KG1 (cell line): ENCODE measurements around the gene KRT32.
"Not testable (repeated sequence)": the region's sequence is repeated elsewhere in the genome, so short reads cannot be mapped to it uniquely, and the experiment has no call there.

Experiments
- DNase-seq: peaks from one replicate; lab custom pipeline; 2025; lab: John Stamatoyannopoulos, UW

Gene KRT32

GRCh38 chr17:41428591-41429291 is 38.4 kb downstream of the KRT32 start:
- DNase-seq, result no peak

DNA sequence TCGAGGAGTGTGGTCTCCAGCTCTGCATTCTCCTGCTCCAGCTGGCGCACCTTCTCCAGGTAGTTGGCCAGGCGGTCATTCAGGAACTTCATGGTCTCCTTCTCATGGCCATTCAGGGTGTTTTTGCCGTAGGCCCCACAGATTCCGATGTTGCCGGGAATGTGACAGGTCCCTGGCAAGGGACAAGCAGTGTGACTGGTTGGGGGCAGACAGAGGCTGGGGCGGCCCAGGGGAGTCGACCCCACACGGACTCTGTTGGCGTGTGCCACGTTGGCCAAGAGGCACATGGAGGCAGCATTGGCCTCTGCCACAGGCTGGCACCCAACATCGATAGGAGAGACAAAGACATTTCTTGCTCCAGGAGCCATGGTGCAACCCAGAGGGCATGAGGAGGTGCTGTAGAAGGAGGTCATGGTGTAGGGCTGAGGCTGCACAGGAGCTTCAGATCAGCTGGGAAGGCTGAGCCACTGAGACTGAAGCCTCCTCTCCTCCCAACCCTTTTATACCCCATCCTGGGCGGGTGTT is 43.0 kb downstream of the KRT32 start, which contains the start of gene KRT37:
Gene KRT37 (minus strand): TSS at position 475 of the 525 bp plus-strand sequence. CDS start 62 bp downstream, at position 413.
- no peak for DNase-seq

DNA sequence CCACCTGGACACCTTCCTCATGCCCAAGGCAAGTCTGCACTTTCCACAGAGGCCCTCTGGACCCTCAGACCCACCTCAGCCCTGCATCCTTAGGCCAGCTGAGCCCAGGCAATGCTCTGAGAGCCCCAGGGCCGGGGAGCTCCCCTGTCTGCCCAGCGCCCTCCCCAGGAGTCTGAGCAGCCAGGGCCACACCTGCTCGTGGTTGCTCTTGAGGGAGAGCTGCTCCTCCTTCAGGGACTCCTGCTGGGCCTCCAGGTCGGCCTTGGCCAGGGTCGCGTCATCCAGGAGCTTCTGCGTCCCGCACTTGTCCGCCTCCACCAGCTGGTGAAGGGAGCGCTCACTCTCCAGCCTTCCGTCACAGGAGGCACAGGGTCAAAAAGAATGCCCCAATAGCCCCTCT is 44.6 kb downstream of the KRT32 start:
- not testable (repeated sequence) for DNase-seq

DNA sequence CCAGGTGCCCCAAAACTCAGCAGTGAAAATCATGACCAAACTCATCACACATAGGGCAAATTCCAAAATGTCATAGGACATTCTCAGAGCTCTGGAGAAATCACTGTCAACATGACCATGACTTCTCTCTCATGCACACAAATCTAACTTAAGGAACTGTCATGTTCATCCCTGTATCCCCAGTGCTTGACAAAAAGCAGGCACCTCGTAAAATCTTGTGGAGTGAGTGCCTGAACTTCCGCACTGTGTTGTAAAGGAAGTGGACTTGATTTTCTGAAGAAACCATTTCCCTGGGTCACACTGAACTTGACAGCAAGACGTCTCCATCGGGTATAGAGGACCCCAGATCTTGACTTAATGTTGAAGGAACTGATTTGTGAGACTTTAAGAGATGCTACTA is 45.6 kb downstream of the KRT32 start:
- DNase-seq, result no peak

DNA sequence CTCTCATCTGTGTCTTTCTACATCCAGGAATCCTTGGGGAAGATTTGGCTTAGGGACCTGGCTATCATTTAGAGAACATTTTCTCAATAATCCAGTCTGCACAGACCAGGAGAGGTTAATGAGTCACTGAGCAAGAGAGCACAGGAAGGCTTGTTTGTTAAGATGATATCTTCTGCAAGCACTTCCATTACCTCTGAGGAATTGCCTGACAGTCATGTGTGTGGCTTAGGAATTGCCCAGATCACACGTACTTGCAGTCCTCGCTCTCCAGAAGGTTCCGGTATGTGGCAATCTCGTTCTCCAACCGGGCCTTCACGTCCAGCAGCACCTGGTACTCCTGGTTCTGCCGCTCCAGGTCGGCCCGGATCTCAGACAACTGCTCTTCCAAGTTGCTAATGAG is 46.1 kb downstream of the KRT32 start:
- DNase-seq, result no peak

GRCh38 chr17:41420134-41420533 is 47.1 kb downstream of the KRT32 start:
- no peak for DNase-seq

GRCh38 chr17:41419716-41420115 is 47.5 kb downstream of the KRT32 start:
- DNase-seq, result no peak

DNA sequence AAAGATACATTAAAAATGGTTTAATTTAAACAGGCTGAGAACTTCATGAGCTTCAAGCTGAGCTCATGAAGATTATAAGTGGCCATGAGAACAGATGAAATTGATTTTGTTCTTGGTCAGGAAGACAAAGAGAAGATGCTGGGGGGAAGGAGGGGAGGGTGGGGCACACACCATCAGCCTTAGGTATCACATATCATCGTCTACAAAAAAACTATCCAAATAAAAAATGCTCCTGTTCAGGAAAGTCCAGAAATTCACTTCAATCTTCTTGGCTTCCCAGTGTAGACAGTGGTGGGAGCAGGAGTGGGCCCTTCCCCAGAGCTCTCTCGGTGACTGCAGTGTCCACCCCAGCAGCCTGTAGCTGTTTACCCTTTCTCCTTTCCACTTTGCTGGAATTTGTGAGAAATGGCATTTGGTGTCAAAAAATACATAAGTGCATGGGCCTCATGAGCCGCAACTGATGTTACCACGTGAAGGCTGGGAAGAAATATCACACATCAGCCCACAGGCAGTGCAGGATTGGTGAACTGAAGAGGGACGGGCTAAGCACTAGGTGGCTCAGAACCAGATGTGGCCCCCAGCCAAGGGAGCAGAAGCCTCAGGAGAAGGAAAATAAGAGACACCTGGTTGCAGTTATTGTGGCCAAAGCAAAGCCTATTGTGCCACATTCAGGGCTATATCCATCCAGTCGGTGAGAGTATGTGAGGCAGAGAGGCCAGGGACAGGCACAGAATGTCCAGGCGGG is 48.9 kb downstream of the KRT32 start:
- no peak for DNase-seq

- DNase-seq, result no peak
Observed at GRCh38 chr17:41417576-41418015, 49.6 kb downstream of the KRT32 start.

- DNase-seq, result no peak
Observed at GRCh38 chr17:41417127-41417526, 50.1 kb downstream of the KRT32 start.

- no peak for DNase-seq
Observed at GRCh38 chr17:41416479-41416878, 50.7 kb downstream of the KRT32 start.

DNA sequence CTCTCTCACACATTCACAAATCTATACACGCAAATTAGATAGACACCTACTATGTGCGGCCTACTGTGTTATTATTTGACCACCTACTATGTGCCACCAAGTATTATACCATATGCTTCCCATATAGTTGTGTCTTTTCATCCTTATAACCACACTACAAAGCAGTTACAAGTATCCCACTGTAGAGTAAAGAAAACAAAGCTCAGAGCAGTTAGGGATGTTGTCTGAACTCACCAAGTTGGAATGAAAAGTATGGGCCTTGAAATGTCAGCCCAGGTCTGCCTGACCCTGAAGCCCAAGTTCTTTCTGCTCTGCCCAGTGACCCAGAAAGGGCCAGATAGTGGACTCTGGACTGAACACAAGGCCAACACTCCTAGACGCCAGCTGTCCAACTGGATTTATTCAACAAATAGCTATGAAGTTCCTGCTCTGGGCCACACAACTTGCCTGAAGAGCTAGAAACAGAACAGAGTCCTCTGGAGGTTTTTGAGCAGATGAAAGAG is 51.3 kb downstream of the KRT32 start:
- DNase-seq, result no peak

DNA sequence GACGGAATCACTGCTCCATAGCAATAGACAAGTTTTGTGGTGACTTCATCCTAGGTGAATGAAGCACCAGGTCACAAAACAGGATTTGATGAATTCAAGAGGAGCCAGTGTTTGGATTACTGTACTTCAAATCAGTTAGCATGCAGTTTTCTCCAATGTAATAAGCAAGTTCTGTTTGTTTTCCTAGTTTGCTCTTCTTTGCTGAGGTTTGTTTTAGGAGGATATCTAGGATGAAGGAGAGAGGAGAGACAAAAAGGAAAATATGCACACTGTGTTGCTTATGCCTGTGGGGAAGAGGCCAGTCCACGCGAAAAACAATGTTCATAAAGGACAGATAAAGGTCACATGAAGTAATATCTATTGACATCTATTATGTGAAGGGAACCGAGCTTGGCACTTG is 51.8 kb downstream of the KRT32 start:
- no peak for DNase-seq

DNA sequence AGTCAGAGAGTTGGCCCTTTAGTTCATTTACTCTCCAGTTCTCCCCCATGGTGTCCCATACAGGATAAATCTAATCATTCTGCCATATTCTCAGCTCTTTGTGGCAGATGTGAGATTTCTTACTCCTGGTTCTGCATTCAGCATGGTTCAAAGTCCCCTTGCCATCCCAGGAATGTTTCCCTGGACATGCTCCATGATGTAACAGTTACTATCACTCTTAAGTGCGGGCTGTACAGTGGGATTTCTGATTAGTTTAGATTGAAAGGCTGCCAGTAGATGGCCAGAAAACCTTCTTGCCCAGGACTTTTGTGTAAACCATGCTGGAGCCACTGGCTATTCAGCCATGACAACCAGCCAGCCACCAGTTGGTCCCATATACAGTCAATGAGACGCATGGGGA is 53.2 kb downstream of the KRT32 start:
- no peak for DNase-seq

GRCh38 chr17:41413353-41413957 is 53.7 kb downstream of the KRT32 start:
- DNase-seq, result no peak

- DNase-seq, result no peak
Observed at GRCh38 chr17:41411072-41411840, 55.9 kb downstream of the KRT32 start.
